GM19324 (cell line): ENCODE data around the gene CIZ1.
"Not testable (repeated sequence)": the region's sequence is repeated elsewhere in the genome, so short reads cannot be mapped to it uniquely, and the experiment has no call there.

Experiments
- ATAC-seq: cut with Tn5 transposase; IDR thresholded peaks from one replicate; pipeline ENCODE4 v1.9.1; 2021; ENCODE audit warnings: mild to moderate bottlenecking, moderate library complexity; ENCODE audit not compliant: unreplicated experiment, low FRiP score

Gene CIZ1

GRCh38 chr9:128149001-128149701, 42.2 kb downstream of the CIZ1 start, which contains the start of gene LCN2:
LCN2 (plus strand) TSS chr9:128149453; CDS start chr9:128149526, 73 bp downstream.
- ATAC-seq, result no peak

GRCh38 chr9:128148509-128149000, 42.8 kb downstream of the CIZ1 start:
- ATAC-seq, result no peak

GRCh38 chr9:128146591-128147120, 44.7 kb downstream of the CIZ1 start:
- ATAC-seq, result no peak

- no peak for ATAC-seq
Measured at GRCh38 chr9:128145951-128146351, 45.4 kb downstream of the CIZ1 start.

- ATAC-seq, result no peak
Measured at GRCh38 chr9:128145536-128145935, 45.8 kb downstream of the CIZ1 start.

- ATAC-seq, result no peak
Measured at GRCh38 chr9:128144239-128145181, 46.9 kb downstream of the CIZ1 start.

GRCh38 chr9:128143525-128144238, 47.7 kb downstream of the CIZ1 start:
- ATAC-seq, result no peak

- no peak for ATAC-seq
Measured at GRCh38 chr9:128142596-128142995, 48.8 kb downstream of the CIZ1 start.

- no peak for ATAC-seq
Measured at GRCh38 chr9:128142061-128142460, 49.3 kb downstream of the CIZ1 start.

- no peak for ATAC-seq
Measured at GRCh38 chr9:128141604-128142003, 49.8 kb downstream of the CIZ1 start.

- ATAC-seq, result no peak
Measured at GRCh38 chr9:128139621-128140020, 51.8 kb downstream of the CIZ1 start.

- ATAC-seq, result no peak
Measured at GRCh38 chr9:128138001-128138400, 53.4 kb downstream of the CIZ1 start.

GRCh38 chr9:128136816-128137793, 54.3 kb downstream of the CIZ1 start:
- no peak for ATAC-seq

- ATAC-seq, result not testable (repeated sequence)
Measured at GRCh38 chr9:128135561-128135960, 55.8 kb downstream of the CIZ1 start.

- ATAC-seq, result not testable (repeated sequence)
Measured at GRCh38 chr9:128132139-128132538, 59.2 kb downstream of the CIZ1 start.

- ATAC-seq, result not testable (repeated sequence)
Measured at GRCh38 chr9:128131346-128131745, 60.0 kb downstream of the CIZ1 start.

GRCh38 chr9:128130651-128131050, 60.7 kb downstream of the CIZ1 start:
- not testable (repeated sequence) for ATAC-seq

GRCh38 chr9:128129976-128130590, 61.3 kb downstream of the CIZ1 start:
- ATAC-seq, result not testable (repeated sequence)
